ENCODE results near the gene SAV1. TPM values are rescaled to one million over a fixed set of nuclear protein-coding genes. Genes with fewer than 3 reads are reported as not detected.

SAV1 gene
- total RNA-seq, 1 donor from 2014 or later: 16.7 TPM

DNA sequence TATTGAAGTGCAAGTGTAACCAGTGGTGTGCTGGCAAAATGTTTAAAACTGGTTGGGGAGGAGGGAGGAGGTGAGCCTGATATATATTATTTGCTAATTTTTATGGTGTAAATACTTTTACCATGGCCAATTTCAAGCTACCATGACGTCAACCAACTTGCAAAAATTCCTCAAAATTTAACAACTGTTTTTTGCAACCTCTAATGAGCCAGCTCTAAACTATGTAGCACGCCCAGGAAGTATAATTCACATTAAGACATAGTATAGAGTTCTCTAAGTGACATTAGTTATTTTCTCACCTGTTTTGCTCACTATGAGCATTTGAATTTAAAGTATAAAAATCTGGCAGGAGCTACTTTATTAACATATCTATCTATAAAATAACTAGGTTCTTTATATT is 66.7 kb downstream of the SAV1 start:
- no peak overlapping the region for H3K27ac ChIP-seq (ENCODE audit: low read depth, low read length)
- no peaks in the 10 kb centered on the region for H3K9me3 ChIP-seq (ENCODE audit: control insufficient read depth in 3 of 3, low read length in 3 of 3)
- H3K4me1 ChIP-seq (ENCODE audit: control insufficient read depth in 3 of 3, insufficient read depth in 3 of 3, low read length in 3 of 3): no peaks in the 10 kb centered on the region
- no peak overlapping the region for H3K9ac ChIP-seq (ENCODE audit: low read depth in 1 of 3, low read length in 3 of 3)
- H3K36me3 ChIP-seq (ENCODE audit: control insufficient read depth in 3 of 3, insufficient read depth in 3 of 3, low read length in 3 of 3): no peaks in the 10 kb centered on the region
- H3K4me3 ChIP-seq (ENCODE audit: low read length in 3 of 3): no peak overlapping the region
- H3K27me3 ChIP-seq (ENCODE audit: control insufficient read depth in 3 of 3, insufficient read depth in 3 of 3, low read length in 3 of 3): no peaks in the 10 kb centered on the region

DNA sequence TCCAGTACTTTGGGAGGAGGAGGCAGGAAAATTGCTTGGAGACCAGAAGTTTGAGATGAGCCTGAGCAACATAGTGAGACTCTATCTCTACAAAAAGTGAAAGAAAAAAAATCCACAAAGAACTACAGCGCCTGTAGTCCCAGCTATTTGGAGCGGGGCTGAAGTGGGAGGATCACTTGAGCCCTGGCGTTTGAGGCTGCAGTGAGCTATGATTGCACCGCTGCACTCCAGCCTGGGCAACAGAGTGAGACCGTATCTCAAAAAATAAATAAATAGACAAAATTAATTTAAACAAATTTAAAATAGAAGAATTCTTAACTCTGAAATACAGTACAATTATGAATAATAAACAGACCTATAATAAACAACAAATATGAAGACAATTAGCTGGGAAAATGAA is 67.3 kb downstream of the SAV1 start:
- no peaks in the 10 kb centered on the region for H3K36me3 ChIP-seq (ENCODE audit: control insufficient read depth in 3 of 3, insufficient read depth in 3 of 3, low read length in 3 of 3)
- H3K27ac ChIP-seq (ENCODE audit: low read depth, low read length): no peak overlapping the region
- no peak overlapping the region for H3K9ac ChIP-seq (ENCODE audit: low read depth in 1 of 3, low read length in 3 of 3)
- no peaks in the 10 kb centered on the region for H3K27me3 ChIP-seq (ENCODE audit: control insufficient read depth in 3 of 3, insufficient read depth in 3 of 3, low read length in 3 of 3)
- H3K9me3 ChIP-seq (ENCODE audit: control insufficient read depth in 3 of 3, low read length in 3 of 3): no peaks in the 10 kb centered on the region
- no peak overlapping the region for H3K4me3 ChIP-seq (ENCODE audit: low read length in 3 of 3)
- H3K4me1 ChIP-seq (ENCODE audit: control insufficient read depth in 3 of 3, insufficient read depth in 3 of 3, low read length in 3 of 3): no peaks in the 10 kb centered on the region

DNA sequence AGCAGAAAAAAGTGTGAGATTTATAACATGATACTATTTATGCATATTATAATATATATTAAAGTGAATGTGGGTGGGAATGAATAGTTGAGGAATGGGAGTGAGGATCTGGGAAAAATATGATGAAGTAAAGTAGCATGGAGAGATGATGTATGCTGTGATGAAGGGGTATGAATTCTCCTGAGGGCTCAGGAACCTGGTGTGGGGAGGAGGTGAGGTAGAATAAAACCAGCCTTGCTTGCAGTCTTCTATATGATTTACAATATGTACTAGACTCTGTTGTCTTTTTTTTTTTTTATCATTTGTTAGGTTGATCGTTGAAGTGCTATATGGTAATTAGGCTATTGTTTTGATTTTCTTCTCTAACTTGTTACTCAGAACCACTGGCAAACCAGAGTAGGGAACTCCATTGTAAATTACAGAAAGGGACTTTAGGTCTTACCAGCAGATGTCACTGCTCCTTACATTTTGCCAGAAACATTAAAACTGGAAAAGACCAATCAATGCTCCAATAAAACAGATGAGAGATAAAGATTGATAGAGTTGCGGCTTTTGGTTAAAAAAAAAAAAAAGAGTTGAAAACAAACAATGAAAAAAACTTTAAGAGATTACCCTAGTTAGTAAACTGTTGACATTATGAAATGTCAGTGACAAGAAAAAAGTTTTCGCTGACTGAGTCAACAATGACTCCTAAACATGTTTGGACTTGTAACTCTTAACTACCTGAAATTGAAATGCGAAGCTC is 68.2 kb downstream of the SAV1 start:
- H3K36me3 ChIP-seq (ENCODE audit: control insufficient read depth in 3 of 3, insufficient read depth in 3 of 3, low read length in 3 of 3): no peaks in the 10 kb centered on the region
- H3K27me3 ChIP-seq (ENCODE audit: control insufficient read depth in 3 of 3, insufficient read depth in 3 of 3, low read length in 3 of 3): no peaks in the 10 kb centered on the region
- no peaks in the 10 kb centered on the region for H3K4me1 ChIP-seq (ENCODE audit: control insufficient read depth in 3 of 3, insufficient read depth in 3 of 3, low read length in 3 of 3)
- no peak overlapping the region for H3K4me3 ChIP-seq (ENCODE audit: low read length in 3 of 3)
- H3K9ac ChIP-seq (ENCODE audit: low read depth in 1 of 3, low read length in 3 of 3): no peak overlapping the region
- no peak overlapping the region for H3K27ac ChIP-seq (ENCODE audit: low read depth, low read length)
- H3K9me3 ChIP-seq (ENCODE audit: control insufficient read depth in 3 of 3, low read length in 3 of 3): no peaks in the 10 kb centered on the region

DNA sequence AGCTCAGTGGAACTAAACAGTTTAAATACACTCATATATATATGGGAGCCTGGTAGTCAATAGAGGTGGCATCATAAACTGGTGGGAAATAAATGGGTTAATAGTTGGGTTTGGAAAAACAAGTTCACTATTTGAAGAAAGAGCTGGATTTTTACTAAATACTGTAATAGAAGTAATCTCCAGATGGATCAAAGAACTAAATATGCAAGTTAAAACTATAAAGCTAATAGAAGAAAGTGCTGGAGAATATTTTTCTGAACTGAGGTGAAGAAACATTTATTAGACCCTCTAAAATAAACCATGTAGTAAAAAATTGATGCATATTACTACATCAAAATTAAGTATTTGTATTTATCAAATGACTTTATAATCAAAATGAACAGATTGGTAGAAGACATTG is 69.3 kb downstream of the SAV1 start:
- Histone ChIP-seq H3K27me3 (ENCODE audit: control insufficient read depth in 3 of 3, insufficient read depth in 3 of 3, low read length in 3 of 3) (no peaks in the 10 kb centered on the region), H3K4me1 (ENCODE audit: control insufficient read depth in 3 of 3, insufficient read depth in 3 of 3, low read length in 3 of 3) (no peaks in the 10 kb centered on the region), H3K36me3 (ENCODE audit: control insufficient read depth in 3 of 3, insufficient read depth in 3 of 3, low read length in 3 of 3) (no peaks in the 10 kb centered on the region), H3K9ac (ENCODE audit: low read depth in 1 of 3, low read length in 3 of 3) (no peak overlapping the region), H3K9me3 (ENCODE audit: control insufficient read depth in 3 of 3, low read length in 3 of 3) (no peaks in the 10 kb centered on the region), H3K4me3 (ENCODE audit: low read length in 3 of 3) (no peak overlapping the region), H3K27ac (ENCODE audit: low read depth, low read length) (no peak overlapping the region)

GRCh38 chr14:50594577-50595316 is 73.4 kb downstream of the SAV1 start:
- Histone ChIP-seq H3K9me3 (ENCODE audit: control insufficient read depth in 3 of 3, low read length in 3 of 3) (no peaks in the 10 kb centered on the region), H3K4me3 (ENCODE audit: low read length in 3 of 3) (no peak overlapping the region), H3K4me1 (ENCODE audit: control insufficient read depth in 3 of 3, insufficient read depth in 3 of 3, low read length in 3 of 3) (no peaks in the 10 kb centered on the region), H3K27me3 (ENCODE audit: control insufficient read depth in 3 of 3, insufficient read depth in 3 of 3, low read length in 3 of 3) (no peaks in the 10 kb centered on the region), H3K27ac (ENCODE audit: low read depth, low read length) (no peak overlapping the region), H3K36me3 (ENCODE audit: control insufficient read depth in 3 of 3, insufficient read depth in 3 of 3, low read length in 3 of 3) (no peaks in the 10 kb centered on the region), H3K9ac (ENCODE audit: low read depth in 1 of 3, low read length in 3 of 3) (no peak overlapping the region)

DNA sequence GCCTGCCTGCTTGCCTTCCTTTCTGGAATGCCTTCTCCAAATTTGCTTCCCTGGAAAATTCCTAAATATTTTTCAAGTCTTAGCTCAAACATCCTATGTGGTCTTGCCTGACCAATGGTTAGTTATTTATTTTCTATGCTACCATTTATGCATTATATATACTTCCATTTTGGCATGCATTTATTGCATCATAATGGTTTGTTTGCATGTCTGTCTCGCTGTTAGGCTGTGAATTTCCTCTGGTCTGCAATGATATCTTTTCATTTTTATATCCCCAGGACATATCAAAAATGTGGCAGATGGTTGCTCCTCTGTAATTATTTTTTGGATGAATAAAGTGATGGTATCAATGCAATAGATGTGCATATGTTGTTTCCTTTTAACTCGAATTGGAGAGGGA is 77.6 kb downstream of the SAV1 start:
- no peak overlapping the region for H3K4me3 ChIP-seq (ENCODE audit: low read length in 3 of 3)
- H3K27me3 ChIP-seq (ENCODE audit: control insufficient read depth in 3 of 3, insufficient read depth in 3 of 3, low read length in 3 of 3): no peaks in the 10 kb centered on the region
- no peaks in the 10 kb centered on the region for H3K9me3 ChIP-seq (ENCODE audit: control insufficient read depth in 3 of 3, low read length in 3 of 3)
- H3K9ac ChIP-seq (ENCODE audit: low read depth in 1 of 3, low read length in 3 of 3): no peak overlapping the region
- no peak overlapping the region for H3K27ac ChIP-seq (ENCODE audit: low read depth, low read length)
- H3K36me3 ChIP-seq (ENCODE audit: control insufficient read depth in 3 of 3, insufficient read depth in 3 of 3, low read length in 3 of 3): no peaks in the 10 kb centered on the region
- H3K4me1 ChIP-seq (ENCODE audit: control insufficient read depth in 3 of 3, insufficient read depth in 3 of 3, low read length in 3 of 3): no peaks in the 10 kb centered on the region

Small RNA genes lying within 50 kb of the gene (small RNA-seq; reads per million reads assigned to genes)
- not detected for gene RN7SL452P

Other genes starting within 250 kb of the SAV1 start
- gene MAP4K5, start 135.7 kb downstream of the SAV1 start, total RNA-seq: 27.1 TPM
- 5.2 TPM for gene ATL1, start 108.2 kb downstream of the SAV1 start, total RNA-seq
- gene NIN, start 162.9 kb upstream of the SAV1 start, total RNA-seq: 24.0 TPM
- not detected for gene ABHD12B, start 203.7 kb upstream of the SAV1 start, total RNA-seq